ENCODE data around the gene RTRAF. TPM values are rescaled to one million over a fixed set of nuclear protein-coding genes. Genes with fewer than 3 reads are reported as not detected.

The RTRAF gene
- total and polyA plus RNA-seq, 9 of the 15 experiments (the other 6 are each of a cell fraction or from before 2014, with no cell fraction given) = 126 to 204 (median 155) TPM

GRCh38 chr14:52026901-52027300 is 37.6 kb downstream of the RTRAF start:
- Histone ChIP-seq H2AFZ (ENCODE audit: low read depth, low read length) (no peak overlapping the region), H3K9ac (ENCODE audit: insufficient read depth in 1 of 2, low read depth in 2 of 2, low read length in 2 of 2) (no peak overlapping the region), H3K4me3 (no peak overlapping the region), H3K27me3 (ENCODE audit: control insufficient read depth in 2 of 2, insufficient read depth in 2 of 2, low read length in 2 of 2) (peaks cover 0 to 5% of the 10 kb centered on the region in 2 experiments; a peak in 1 of 5 replicates), H3K9me3 (replicated peaks; ENCODE audit: control insufficient read depth, insufficient read depth, low read depth, low read length) (no peaks in the 10 kb centered on the region), H3K27ac (ENCODE audit: extremely low read depth, low read depth, low read length) (no peak overlapping the region), H3K4me2 (ENCODE audit: insufficient read depth, low read length) (no peak overlapping the region), H3K79me2 (ENCODE audit: control insufficient read depth, insufficient read depth, low read length) (no peaks in the 10 kb centered on the region), H3K36me3 (ENCODE audit: control insufficient read depth, insufficient read depth, low read length) (no peaks in the 10 kb centered on the region), H3K4me1 (replicated peaks in 1 of 2; ENCODE audit: control insufficient read depth in 2 of 2, insufficient read depth in 2 of 2, low read length in 2 of 2) (no peaks in the 10 kb centered on the region), H3K9me1 (ENCODE audit: control insufficient read depth, insufficient read depth, low read length) (no peaks in the 10 kb centered on the region), H4K20me1 (replicated peaks; ENCODE audit: control insufficient read depth, insufficient read depth, low read length) (no peaks in the 10 kb centered on the region)
- intact Hi-C loops (cut with micrococcal nuclease) = no loop called here
- no TSS peak for BruUV-seq (replicated peaks)
- POLR2A ChIA-PET = no interaction called here
- in situ Hi-C loops (cut with MboI) = no loop called here
- TF ChIP-seq ZNF197 (CRISPR knock-in tag; IDR thresholded peaks at IDR 0.05; ENCODE audit: low read depth) (no peak), ETS1 (conservative IDR thresholded peaks at IDR 0.05; ENCODE audit: control insufficient read depth, low read depth, low read length) (no peak), CREB1 (IDR thresholded peaks at IDR 0.05) (no peak), CREB1 (CRISPR knock-in tag; IDR thresholded peaks at IDR 0.05) (no peak), MIER1 (IDR thresholded peaks at IDR 0.05; ENCODE audit: low read depth) (no peak), EHMT2 (IDR thresholded peaks at IDR 0.05) (no peak), CSDE1 (IDR thresholded peaks at IDR 0.05) (no peak)
- TF ChIP-seq, protein P1, sequence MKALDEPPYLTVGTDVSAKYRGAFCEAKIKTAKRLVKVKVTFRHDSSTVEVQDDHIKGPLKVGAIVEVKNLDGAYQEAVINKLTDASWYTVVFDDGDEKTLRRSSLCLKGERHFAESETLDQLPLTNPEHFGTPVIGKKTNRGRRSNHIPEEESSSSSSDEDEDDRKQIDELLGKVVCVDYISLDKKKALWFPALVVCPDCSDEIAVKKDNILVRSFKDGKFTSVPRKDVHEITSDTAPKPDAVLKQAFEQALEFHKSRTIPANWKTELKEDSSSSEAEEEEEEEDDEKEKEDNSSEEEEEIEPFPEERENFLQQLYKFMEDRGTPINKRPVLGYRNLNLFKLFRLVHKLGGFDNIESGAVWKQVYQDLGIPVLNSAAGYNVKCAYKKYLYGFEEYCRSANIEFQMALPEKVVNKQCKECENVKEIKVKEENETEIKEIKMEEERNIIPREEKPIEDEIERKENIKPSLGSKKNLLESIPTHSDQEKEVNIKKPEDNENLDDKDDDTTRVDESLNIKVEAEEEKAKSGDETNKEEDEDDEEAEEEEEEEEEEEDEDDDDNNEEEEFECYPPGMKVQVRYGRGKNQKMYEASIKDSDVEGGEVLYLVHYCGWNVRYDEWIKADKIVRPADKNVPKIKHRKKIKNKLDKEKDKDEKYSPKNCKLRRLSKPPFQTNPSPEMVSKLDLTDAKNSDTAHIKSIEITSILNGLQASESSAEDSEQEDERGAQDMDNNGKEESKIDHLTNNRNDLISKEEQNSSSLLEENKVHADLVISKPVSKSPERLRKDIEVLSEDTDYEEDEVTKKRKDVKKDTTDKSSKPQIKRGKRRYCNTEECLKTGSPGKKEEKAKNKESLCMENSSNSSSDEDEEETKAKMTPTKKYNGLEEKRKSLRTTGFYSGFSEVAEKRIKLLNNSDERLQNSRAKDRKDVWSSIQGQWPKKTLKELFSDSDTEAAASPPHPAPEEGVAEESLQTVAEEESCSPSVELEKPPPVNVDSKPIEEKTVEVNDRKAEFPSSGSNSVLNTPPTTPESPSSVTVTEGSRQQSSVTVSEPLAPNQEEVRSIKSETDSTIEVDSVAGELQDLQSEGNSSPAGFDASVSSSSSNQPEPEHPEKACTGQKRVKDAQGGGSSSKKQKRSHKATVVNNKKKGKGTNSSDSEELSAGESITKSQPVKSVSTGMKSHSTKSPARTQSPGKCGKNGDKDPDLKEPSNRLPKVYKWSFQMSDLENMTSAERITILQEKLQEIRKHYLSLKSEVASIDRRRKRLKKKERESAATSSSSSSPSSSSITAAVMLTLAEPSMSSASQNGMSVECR (CRISPR knock-in tag; IDR thresholded peaks at IDR 0.05) = no peak
- 6% methylated on average over 5 of the region's 10 CpGs for WGBS (ENCODE audit: insufficient coverage, low coverage, missing lambda C conversion rate)
- ATAC-seq = no peak
- no peak for DNase-seq (ENCODE audit: extremely low read depth in 1 of 4, low spot score in 3 of 4)
- FAIRE-seq = no peak
- CTCF ChIA-PET (ENCODE audit: low intra/inter-chr PET ratio) = no interaction called here

All from K562 (cell line).